OCI-LY1 (cell line): ENCODE measurements around the gene ENTPD6.
A peak's percentile ranks its signal among the peaks of the same experiment; 100 is the strongest.

Experiments
- H2AFZ ChIP-seq: fragments of 200-600 bp; sonication (generic), shearing (Covaris generic); 2 replicates; pipeline ENCODE4 v1.6.0; 2014; ENCODE audit warnings: antibody characterized with exemption, mild to moderate bottlenecking, low read length
- H3F3A ChIP-seq: fragments of 200-600 bp; sonication (generic), shearing (Covaris generic); 2 replicates; pipeline ENCODE4 v1.6.0; 2014; ENCODE audit warnings: mild to moderate bottlenecking, antibody characterized with exemption, low read length, moderate library complexity; ENCODE audit not compliant: insufficient read depth
- H3K27ac ChIP-seq: fragments of 200-600 bp; sonication (generic); 2 replicates; pipeline ENCODE4 v1.5.1; 2014; ENCODE audit warnings: low read length, mixed run types, mild to moderate bottlenecking, low read depth; ENCODE audit not compliant: poor library complexity, severe bottlenecking
- H3K27me3 ChIP-seq: fragments of 200-600 bp; sonication (generic); 2 replicates; pipeline ENCODE4 v1.6.0; 2014; ENCODE audit warnings: antibody characterized with exemption, mild to moderate bottlenecking, low read length, moderate library complexity; ENCODE audit not compliant: insufficient read depth
- H3K36me3 ChIP-seq: fragments of 200-600 bp; sonication (generic); 2 replicates; pipeline ENCODE4 v1.6.1; 2014; ENCODE audit warnings: mild to moderate bottlenecking, antibody characterized with exemption, low read length, moderate library complexity, mixed read lengths; ENCODE audit not compliant: insufficient read depth
- H3K4me1 ChIP-seq: fragments of 200-600 bp; sonication (generic); 2 replicates; pipeline ENCODE4 v1.5.1; 2014; ENCODE audit warnings: mild to moderate bottlenecking, low read length, moderate library complexity; ENCODE audit not compliant: insufficient read depth, severe bottlenecking
- H3K4me2 ChIP-seq: fragments of 200-600 bp; sonication (generic), shearing (Covaris generic); 2 replicates; pipeline ENCODE4 v1.6.1; 2014; ENCODE audit warnings: low read length
- H3K4me3 ChIP-seq: fragments of 200-600 bp; sonication (generic); 2 replicates; pipeline ENCODE4 v1.5.1; 2014; ENCODE audit warnings: low read length, low read depth, mild to moderate bottlenecking, mixed read lengths; ENCODE audit not compliant: poor library complexity, severe bottlenecking
- H3K79me2 ChIP-seq: fragments of 200-600 bp; shearing (Covaris generic); 2 replicates; pipeline ENCODE4 v1.6.1; 2016; ENCODE audit warnings: mixed run types, low read length, mixed read lengths; ENCODE audit not compliant: insufficient read depth
- H3K9ac ChIP-seq: fragments of 200-600 bp; sonication (generic), shearing (Covaris generic); 2 replicates; pipeline ENCODE4 v1.6.1; 2014; ENCODE audit warnings: mild to moderate bottlenecking, low read length, mixed read lengths
- H3K9me2 ChIP-seq: fragments of 200-600 bp; sonication (generic), shearing (Covaris generic); 2 replicates; pipeline ENCODE4 v1.6.1; 2014; ENCODE audit warnings: low read depth, mild to moderate bottlenecking, low read length, mixed read lengths
- H3K9me3 ChIP-seq: fragments of 200-600 bp; shearing (Covaris generic); 2 replicates; pipeline ENCODE4 v1.6.1; 2014; ENCODE audit warnings: low read length, mixed read lengths
- H4K20me1 ChIP-seq: fragments of 200-600 bp; sonication (generic), shearing (Covaris generic); 2 replicates; pipeline ENCODE4 v1.6.0; 2016; ENCODE audit warnings: mild to moderate bottlenecking, low read length; ENCODE audit not compliant: insufficient read depth
- CTCF ChIP-seq: fragments of 200-600 bp; sonication (generic), shearing (Covaris generic); IDR thresholded peaks from 2 replicates; pipeline ENCODE4 v1.5.1; 2017; ENCODE audit warnings: mild to moderate bottlenecking, antibody characterized with exemption, low read length, moderate library complexity, mixed read lengths
- EZH2 ChIP-seq: fragments of 200-600 bp; sonication (generic), shearing (Covaris generic); IDR thresholded peaks from 2 replicates; pipeline ENCODE4 v1.8.0; 2017; ENCODE audit warnings: borderline replicate concordance, mixed run types, mild to moderate bottlenecking, antibody characterized with exemption, low read length, moderate library complexity, mixed read lengths

The ENTPD6 gene

GRCh38 chr20:25246182-25246999, 50.9 kb downstream of the ENTPD6 start:
- Histone ChIP-seq H3K27ac (peak overlapping the region; percentile 39), H4K20me1 (no peaks in the 10 kb centered on the region), H3K9ac (peak overlapping the region; percentile 75; the same call in 1 of the 2 replicates), H2AFZ (no peak overlapping the region), H3K9me2 (no peaks in the 10 kb centered on the region), H3K36me3 (no peaks in the 10 kb centered on the region; the same call in 1 of the 2 replicates), H3K79me2 (peaks cover 27% of the 10 kb centered on the region), H3K9me3 (no peaks in the 10 kb centered on the region), H3K27me3 (no peaks in the 10 kb centered on the region), H3F3A (no peaks in the 10 kb centered on the region), H3K4me3 (peak overlapping the region; percentile 73), H3K4me2 (peak overlapping the region; percentile 86), H3K4me1 (peaks cover 43% of the 10 kb centered on the region)
- TF ChIP-seq EZH2 = no peak
- no peak for TF ChIP-seq CTCF

GRCh38 chr20:25247000-25247517, 51.5 kb downstream of the ENTPD6 start:
- no peak; the same call in 1 of the 2 replicates for TF ChIP-seq CTCF
- no peak for TF ChIP-seq EZH2
- H4K20me1 ChIP-seq = no peaks in the 10 kb centered on the region
- peaks cover 33% of the 10 kb centered on the region for H3K79me2 ChIP-seq
- no peaks in the 10 kb centered on the region for H3F3A ChIP-seq
- H3K4me1 ChIP-seq = peaks cover 43% of the 10 kb centered on the region
- no peaks in the 10 kb centered on the region; the same call in 1 of the 2 replicates for H3K36me3 ChIP-seq
- no peaks in the 10 kb centered on the region for H3K9me2 ChIP-seq
- peak overlapping the region; percentile 39 for H3K27ac ChIP-seq
- no peaks in the 10 kb centered on the region for H3K9me3 ChIP-seq
- peak overlapping the region; percentile 86 for H3K4me2 ChIP-seq
- peak overlapping the region; percentile 73 for H3K4me3 ChIP-seq
- H3K9ac ChIP-seq = peak overlapping the region; percentile 75
- no peak overlapping the region for H2AFZ ChIP-seq
- no peaks in the 10 kb centered on the region for H3K27me3 ChIP-seq

- peak overlapping the region; percentile 75 for H3K9ac ChIP-seq
- H3K4me2 ChIP-seq = peak overlapping the region; percentile 86
- H4K20me1 ChIP-seq = no peaks in the 10 kb centered on the region
- H3K9me3 ChIP-seq = no peaks in the 10 kb centered on the region
- no peaks in the 10 kb centered on the region for H3F3A ChIP-seq
- no peak overlapping the region for H2AFZ ChIP-seq
- no peaks in the 10 kb centered on the region for H3K27me3 ChIP-seq
- peaks cover 4% of the 10 kb centered on the region for H3K36me3 ChIP-seq
- peaks cover 37% of the 10 kb centered on the region for H3K79me2 ChIP-seq
- H3K4me3 ChIP-seq = peak overlapping the region; percentile 73
- no peaks in the 10 kb centered on the region for H3K9me2 ChIP-seq
- no peak for TF ChIP-seq EZH2
- no peak for TF ChIP-seq CTCF
- H3K4me1 ChIP-seq = peaks cover 43% of the 10 kb centered on the region
- H3K27ac ChIP-seq = peak overlapping the region; percentile 39
Observed at GRCh38 chr20:25247518-25247955, 52.0 kb downstream of the ENTPD6 start.
